Heart left ventricle (tissue), 16 donors: Measurements from ENCODE around the gene GPATCH3. TPM values are rescaled to one million over a fixed set of nuclear protein-coding genes. Genes with fewer than 3 reads are reported as not detected.

ENCODE experiments used
- ATAC-seq, 4 donors: fragments of 200-7000 bp; cut with Tn5 transposase; one replicate each; pipeline ENCODE4 v1.9.1; 2020 to 2022; ENCODE audit warnings: moderate library complexity in 4 of 4, mild to moderate bottlenecking in 3 of 4, moderate number of reproducible peaks in 1 of 4
- DNase-seq, 5 donors: peaks; one replicate each; pipeline ENCODE4 v3.0.0-alpha.2; 2020
- H3K27ac ChIP-seq, 12 donors: fragments of 200-600 bp; sonication (generic) in 4 of 12; one replicate each; pipeline versions ENCODE4 v1.5.0 to v1.8.0; 2016 to 2022; ENCODE audit warnings: mild to moderate bottlenecking in 2 of 12
- H3K27me3 ChIP-seq, 9 donors: fragments of 200-600 bp; sonication (generic) in 2 of 9; one replicate each; pipeline versions ENCODE4 v1.5.1 to v1.8.0; 2016 to 2022; ENCODE audit warnings: mild to moderate bottlenecking in 3 of 9
- H3K36me3 ChIP-seq, 9 donors: fragments of 200-600 bp; sonication (generic) in 2 of 9; one replicate each; pipeline versions ENCODE4 v1.5.0 to v1.8.0; 2018 to 2022; ENCODE audit warnings: mild to moderate bottlenecking in 2 of 9
- H3K4me1 ChIP-seq, 12 donors: fragments of 200-600 bp; sonication (generic) in 4 of 12; one replicate each; pipeline versions ENCODE4 v1.5.0 to v1.8.0; 2016 to 2022; ENCODE audit warnings: mild to moderate bottlenecking in 3 of 12
- H3K4me3 ChIP-seq, 12 donors: fragments of 200-600 bp; sonication (generic) in 4 of 12; one replicate each; pipeline versions ENCODE4 v1.5.0 to v1.8.0; 2017 to 2022; ENCODE audit warnings: mild to moderate bottlenecking in 9 of 12, moderate library complexity in 4 of 12
- H3K9me3 ChIP-seq, 12 donors: fragments of 200-600 bp; sonication (generic) in 4 of 12; one replicate each; pipeline versions ENCODE4 v1.5.0 to v1.8.0; 2016 to 2022; ENCODE audit warnings: mild to moderate bottlenecking in 1 of 12
- POLR2A ChIP-seq, 2 donors: fragments of 450-650 bp; IDR thresholded peaks; one replicate each; pipeline ENCODE4 v1.6.1; 2017; ENCODE audit warnings: antibody characterized with exemption in 2 of 2, mild to moderate bottlenecking in 2 of 2, moderate library complexity in 2 of 2
- WGBS, 4 donors: extraction: QIAGEN DNeasy Blood & Tissue Kit in 2 of 4; methylation state at CpG; one replicate each; pipeline versions ENCODE4 v1.1.5 to v1.1.7; 2013 to 2018; 5-methylcytosine and 5-hydroxymethylcytosine counted together
- intact Hi-C, 10 donors: fragments of 100-400 bp; cut with DNase I; formaldehyde crosslinking; loops; one replicate each; pipeline versions ENCODE4 v1.11.1 to v1.14.2; 2022
- polyA plus RNA-seq, 2 donors: library from polyadenylated mRNA; stranded (reverse); fragments of 200-250 nt; gene quantifications; one replicate each; pipeline ENCODE4 v1.2.3, GENCODE V29; 2013
- total RNA-seq, 9 donors: library from RNA; depleted of rRNA in 2 of 9; stranded (reverse); fragments of >200 nt in 2 of 9; fragmentation: NEBNext Ultra II Directional in 3 of 9; extraction: Animal tissue kit (Norgen Biotek cat#: 25700) in 3 of 9; gene quantifications; one replicate each; pipeline versions ENCODE4 v1.1.0 to v1.2.4, GENCODE V29; 2016 to 2023
- TF ChIP-seq, protein P1 (sequence below), 12 donors: fragments of 200-600 bp; sonication (generic) in 4 of 12; IDR thresholded peaks; one replicate each; pipeline versions ENCODE4 v1.5.0 to v1.8.0; 2018 to 2022; ENCODE audit warnings: antibody characterized with exemption in 12 of 12, mild to moderate bottlenecking in 5 of 12
- donor health status: ischemic (EF 13 %, LVEDD 7.1; RV severe dilation, severe dysfunction).
- donor health status: healthy with polysubstance abuse.
- donor health status: DM: no; HTN: yes; CAD: no.
- donor health status: DM: no; HTN: no; CAD: no.
- donor health status: ischemic (EF 25% LVEDD 6.9; RV normal size, moderate dysfunction).
- donor health status: ischemic (EF 25% LVEDD 5.7; RV mildly dilated, moderate dysfunction).
- donor health status: healthy.
- donor health status: DM: yes; HTN: yes; CAD: no.
- donor health status: ischemic (EF 35%, LVEDD 5.7; RV mildly dilated, moderate dysfunction).
- donor health status: nonischemic (EF 11% LVEDD 7.7; RV severe dilation, severe dysfunction).
- donor health status: DM: yes; HTN: yes; CAD: no.
- donor health status: PGD.
- donor health status: ischemic (EF 29% LVEDD 5.4; RV normal size, mild dysfunction).
- donor health status: nonischemic (EF 23%, LVEDD 6.1; RV moderate dilation, normal function).

GPATCH3 gene
- total and polyA plus RNA-seq, 11 donors = 6.0 to 14.9 (median 9.0) TPM

DNA sequence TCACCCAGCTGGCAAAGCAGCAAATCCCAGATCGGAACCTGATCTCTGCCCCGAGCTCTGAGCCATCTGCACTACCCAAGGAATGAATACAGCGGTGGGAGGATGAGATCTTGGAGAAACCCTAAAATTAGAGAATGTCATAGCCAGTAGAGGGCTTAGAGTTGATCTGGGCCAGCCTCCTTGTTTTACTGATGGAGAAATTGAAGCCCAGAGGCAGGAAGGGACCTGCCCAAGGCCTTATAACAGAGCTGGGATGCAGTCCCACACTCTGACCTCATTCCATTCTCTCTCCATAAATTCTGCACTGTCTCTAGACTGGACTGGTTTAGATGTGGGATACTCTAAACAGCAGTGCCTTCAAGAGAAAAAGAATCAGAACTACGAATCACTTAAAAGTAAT lies 42.1 kb downstream of the GPATCH3 start:
- Histone ChIP-seq H3K4me1 (peaks cover 0 to under 1% (median 0%) of the 10 kb centered on the region in 12 donors), H3K36me3 (peaks cover 0 to 50% (median 37%) of the 10 kb centered on the region in 9 donors), H3K4me3 (no peak overlapping the region), H3K27me3 (no peaks in the 10 kb centered on the region), H3K9me3 (no peaks in the 10 kb centered on the region), H3K27ac (no peak overlapping the region)
- DNase-seq (no peak), ATAC-seq (no peak)
- 86 to 92% (median 91%) methylated on average over 4 of the region's 4 CpGs for WGBS, 4 donors
- TF ChIP-seq POLR2A (IDR thresholded peaks at IDR 0.05) = no peak
- TF ChIP-seq, protein P1, sequence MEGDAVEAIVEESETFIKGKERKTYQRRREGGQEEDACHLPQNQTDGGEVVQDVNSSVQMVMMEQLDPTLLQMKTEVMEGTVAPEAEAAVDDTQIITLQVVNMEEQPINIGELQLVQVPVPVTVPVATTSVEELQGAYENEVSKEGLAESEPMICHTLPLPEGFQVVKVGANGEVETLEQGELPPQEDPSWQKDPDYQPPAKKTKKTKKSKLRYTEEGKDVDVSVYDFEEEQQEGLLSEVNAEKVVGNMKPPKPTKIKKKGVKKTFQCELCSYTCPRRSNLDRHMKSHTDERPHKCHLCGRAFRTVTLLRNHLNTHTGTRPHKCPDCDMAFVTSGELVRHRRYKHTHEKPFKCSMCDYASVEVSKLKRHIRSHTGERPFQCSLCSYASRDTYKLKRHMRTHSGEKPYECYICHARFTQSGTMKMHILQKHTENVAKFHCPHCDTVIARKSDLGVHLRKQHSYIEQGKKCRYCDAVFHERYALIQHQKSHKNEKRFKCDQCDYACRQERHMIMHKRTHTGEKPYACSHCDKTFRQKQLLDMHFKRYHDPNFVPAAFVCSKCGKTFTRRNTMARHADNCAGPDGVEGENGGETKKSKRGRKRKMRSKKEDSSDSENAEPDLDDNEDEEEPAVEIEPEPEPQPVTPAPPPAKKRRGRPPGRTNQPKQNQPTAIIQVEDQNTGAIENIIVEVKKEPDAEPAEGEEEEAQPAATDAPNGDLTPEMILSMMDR (IDR thresholded peaks at IDR 0.05) = no peak
- intact Hi-C loops = no loop called here

DNA sequence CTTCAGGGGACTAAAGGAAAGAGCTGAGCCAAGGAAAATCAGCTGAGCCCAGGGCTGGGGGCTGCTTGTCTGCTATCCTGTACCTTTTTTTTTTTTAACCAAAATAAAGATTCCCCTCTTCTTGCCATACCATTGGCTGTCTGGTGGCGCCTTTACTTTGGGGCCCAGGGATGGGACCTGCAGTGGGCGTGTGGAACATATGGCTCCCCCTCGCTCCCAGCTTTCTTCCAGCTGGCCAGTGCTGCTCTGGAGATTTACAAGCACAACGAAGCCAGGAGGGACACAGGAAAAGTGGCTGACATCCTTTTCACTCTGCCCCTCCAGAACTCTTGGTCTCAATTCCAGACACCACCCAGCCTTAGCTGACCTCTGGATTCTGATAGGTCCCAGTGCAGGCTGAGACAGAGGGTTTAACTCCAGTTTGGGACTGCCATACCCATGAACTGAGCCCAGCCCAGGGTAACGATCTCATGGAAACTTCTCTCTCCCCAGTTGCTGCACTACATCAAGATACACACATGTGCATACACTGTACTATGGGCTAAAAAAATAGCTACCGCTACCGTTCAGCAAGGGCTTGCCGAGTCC lies 42.7 kb downstream of the GPATCH3 start:
- ATAC-seq = no peak
- intact Hi-C loops = no loop called here
- TF ChIP-seq, protein P1 (IDR thresholded peaks at IDR 0.05) = no peak
- TF ChIP-seq POLR2A (IDR thresholded peaks at IDR 0.05) = no peak
- Histone ChIP-seq H3K4me1 (peaks cover 0 to 6% (median 0%) of the 10 kb centered on the region in 12 donors), H3K27me3 (no peaks in the 10 kb centered on the region), H3K27ac (no peak overlapping the region), H3K9me3 (no peaks in the 10 kb centered on the region), H3K4me3 (no peak overlapping the region), H3K36me3 (peaks cover 0 to 56% (median 43%) of the 10 kb centered on the region in 9 donors)
- 77 to 89% (median 86%) methylated on average over 8 of the region's 8 CpGs for WGBS, 4 donors
- DNase-seq = no peak

DNA sequence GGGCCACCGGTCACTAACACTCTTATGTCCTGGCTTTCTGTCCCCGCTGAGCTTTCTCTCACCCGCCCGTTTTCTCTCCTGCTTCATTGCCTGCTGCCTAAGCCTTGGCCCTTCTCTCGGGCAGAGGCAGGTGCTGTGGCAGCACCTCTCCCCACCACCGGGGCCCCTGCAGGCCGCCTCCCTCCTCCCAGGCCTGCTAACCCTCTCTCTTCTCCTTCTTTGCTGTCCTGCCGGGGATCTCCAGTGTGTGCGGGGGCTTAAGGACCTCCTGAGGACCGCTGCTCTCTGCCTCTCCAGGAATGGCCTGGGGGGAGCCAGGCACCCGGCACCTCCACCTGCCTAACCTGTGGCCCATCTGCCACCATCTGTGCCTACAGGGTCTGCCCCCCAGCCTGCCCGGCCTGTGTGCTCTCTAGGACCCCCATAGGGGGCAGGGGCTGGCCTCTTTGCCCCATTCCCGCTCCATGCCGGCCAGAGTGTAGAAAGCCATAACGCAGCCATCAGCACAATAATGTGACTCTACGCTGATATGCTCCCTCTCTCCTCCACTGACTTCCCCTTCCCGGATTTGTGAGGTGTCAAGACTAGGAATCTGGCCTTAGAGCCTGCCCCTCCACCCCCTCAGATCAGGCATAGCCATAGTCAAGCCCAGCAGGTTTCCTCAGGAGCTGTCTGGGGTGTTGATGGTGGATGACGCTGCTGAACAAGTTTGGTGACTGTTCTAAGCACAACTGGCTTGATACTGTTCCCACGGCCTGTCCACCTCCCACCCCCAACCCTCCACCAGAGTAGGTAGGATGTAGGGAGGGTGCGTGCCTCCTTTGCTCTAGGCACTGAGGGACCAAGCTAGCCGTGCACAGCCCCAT lies 43.4 kb downstream of the GPATCH3 start:
- Histone ChIP-seq H3K27me3 (no peaks in the 10 kb centered on the region), H3K4me3 (no peak overlapping the region), H3K36me3 (peaks cover 0 to 63% (median 51%) of the 10 kb centered on the region in 9 donors), H3K27ac (no peak overlapping the region), H3K9me3 (no peaks in the 10 kb centered on the region), H3K4me1 (peaks cover 0 to 6% (median 0%) of the 10 kb centered on the region in 12 donors)
- WGBS, 4 donors = 82 to 91% (median 87%) methylated on average over 20 to 21 of the region's 21 CpGs
- ATAC-seq (no peak), DNase-seq (no peak)
- TF ChIP-seq, protein P1 (IDR thresholded peaks at IDR 0.05) = no peak
- no peak for TF ChIP-seq POLR2A (IDR thresholded peaks at IDR 0.05)
- intact Hi-C loops = no loop called here

DNA sequence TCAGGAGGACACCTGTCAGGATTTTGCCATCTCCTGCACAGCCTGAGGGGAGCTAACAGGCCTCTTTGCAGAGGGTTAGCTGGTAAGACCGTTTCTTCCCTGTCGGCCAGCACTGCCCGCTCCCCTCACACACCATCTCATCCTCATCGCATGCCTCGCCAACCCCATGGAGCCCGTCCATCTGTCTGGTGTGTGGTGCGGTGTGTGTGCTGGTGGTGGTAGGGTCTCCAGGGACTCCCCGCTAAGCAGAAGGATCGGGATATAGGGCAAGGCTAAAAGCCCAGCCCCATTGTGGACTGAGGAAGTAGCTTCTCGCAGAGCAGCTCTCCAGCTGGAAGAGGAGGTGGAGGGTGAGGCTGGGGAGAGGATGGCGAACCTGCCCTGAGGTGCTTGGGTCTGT lies 44.1 kb downstream of the GPATCH3 start:
- 88 to 91% (median 91%) methylated on average over 10 to 11 of the region's 11 CpGs for WGBS, 4 donors
- Histone ChIP-seq H3K27me3 (no peaks in the 10 kb centered on the region), H3K4me3 (no peak overlapping the region), H3K27ac (no peak overlapping the region), H3K4me1 (peaks cover 0 to 6% (median 0%) of the 10 kb centered on the region in 12 donors), H3K9me3 (no peaks in the 10 kb centered on the region), H3K36me3 (peaks cover 0 to 70% (median 57%) of the 10 kb centered on the region in 9 donors)
- intact Hi-C loops = no loop called here
- no peak for ATAC-seq
- no peak for TF ChIP-seq POLR2A (IDR thresholded peaks at IDR 0.05)
- TF ChIP-seq, protein P1 (IDR thresholded peaks at IDR 0.05) = no peak
- no peak for DNase-seq
